HG02623 (cell line): Measurements from ENCODE around the gene KCNJ12.

Source experiments
- ATAC-seq: cut with Tn5 transposase; IDR thresholded peaks from one replicate; pipeline ENCODE4 v1.9.1; 2021; ENCODE audit warnings: moderate library complexity; ENCODE audit not compliant: unreplicated experiment

Gene KCNJ12

DNA sequence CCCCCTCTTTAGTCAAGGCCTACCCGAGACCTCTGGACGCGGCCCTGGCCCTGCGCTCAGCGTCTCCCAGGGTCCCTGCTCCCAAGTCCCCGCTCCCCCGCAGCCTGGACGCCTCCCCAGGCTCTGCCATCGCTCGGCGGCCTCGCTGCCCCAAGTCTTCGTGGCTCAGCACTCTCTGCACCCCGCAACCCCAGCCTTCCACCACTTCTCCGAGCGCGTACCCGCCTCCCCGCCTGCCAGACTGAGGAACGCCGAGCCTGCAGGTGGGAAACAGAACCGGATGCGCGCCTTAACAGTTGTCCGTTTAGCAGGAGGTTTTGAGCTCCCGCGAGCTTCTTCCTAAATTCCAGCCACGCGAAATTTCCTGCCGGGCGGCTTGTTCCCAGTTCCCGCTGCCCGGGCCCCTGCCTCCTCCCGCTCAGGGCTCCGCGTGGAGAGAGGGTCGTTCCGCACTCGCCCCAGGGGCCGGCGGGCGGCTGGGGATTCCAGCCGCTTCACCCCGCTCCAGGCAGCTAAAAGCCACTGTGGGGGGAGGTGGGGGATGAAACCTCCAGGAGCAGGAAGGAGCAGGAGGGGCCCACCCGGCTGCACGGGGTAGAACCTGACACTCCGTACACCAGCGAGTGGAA lies 87.7 kb downstream of the KCNJ12 start:
- no peak for ATAC-seq

DNA sequence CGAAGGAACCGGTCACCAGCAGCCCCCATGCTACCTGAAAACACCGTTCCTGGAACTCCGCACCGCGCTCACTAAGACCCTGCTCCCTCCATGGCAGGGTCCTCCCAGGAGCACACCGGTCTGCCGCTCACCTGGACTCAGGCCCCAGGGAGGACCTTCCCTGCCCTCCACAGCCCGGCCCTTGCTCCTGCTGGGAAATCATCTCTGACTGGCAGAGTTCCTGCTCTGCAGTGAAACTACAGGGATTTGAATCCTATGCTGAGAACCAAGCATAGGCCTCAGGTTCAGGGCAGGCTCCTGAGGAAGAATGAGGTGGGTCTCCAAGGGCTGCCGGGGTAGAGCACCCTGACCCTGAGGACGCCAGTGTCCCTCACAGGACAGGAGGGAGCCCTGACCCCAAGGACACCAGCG lies 88.5 kb downstream of the KCNJ12 start:
- ATAC-seq, result no peak

DNA sequence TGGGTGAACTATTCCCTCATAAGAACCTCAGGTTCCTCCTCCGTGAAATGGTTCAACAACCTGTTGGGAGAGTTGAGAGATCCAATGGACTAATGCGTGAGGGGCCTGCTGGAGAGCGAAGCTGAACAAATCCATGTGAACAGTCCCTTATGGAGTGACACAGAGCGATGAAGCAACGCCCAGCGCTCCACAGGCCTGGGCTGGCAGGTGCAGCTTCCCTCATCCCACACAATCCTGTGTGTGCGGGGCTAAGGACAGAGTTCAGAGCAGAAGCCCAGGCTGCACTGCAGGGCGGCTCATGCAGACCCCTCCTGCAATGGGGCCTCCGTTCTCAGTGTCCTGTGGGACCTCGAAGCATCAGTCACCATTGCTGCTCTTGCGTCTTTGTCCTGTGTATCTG lies 90.4 kb downstream of the KCNJ12 start:
- ATAC-seq, result no peak

DNA sequence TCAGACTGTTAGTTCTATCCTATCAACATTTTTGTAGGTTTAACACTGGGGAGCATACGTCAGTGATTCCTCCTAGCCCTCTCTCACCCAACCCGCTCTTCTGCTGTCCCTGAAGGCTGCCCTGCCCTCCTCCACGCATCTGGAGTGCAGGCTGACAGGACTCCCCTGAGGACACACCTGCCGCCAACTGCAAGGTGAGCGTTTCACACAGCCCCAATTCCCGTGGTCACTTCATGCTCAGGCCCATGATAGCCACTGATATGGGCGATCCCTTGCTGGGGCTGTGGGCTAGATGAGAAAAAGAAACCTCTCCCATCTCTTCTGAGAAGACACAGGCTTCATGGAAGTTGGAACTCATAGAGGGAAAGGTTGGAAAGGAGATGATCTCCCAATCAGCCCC lies 91.0 kb downstream of the KCNJ12 start:
- ATAC-seq, result no peak

DNA sequence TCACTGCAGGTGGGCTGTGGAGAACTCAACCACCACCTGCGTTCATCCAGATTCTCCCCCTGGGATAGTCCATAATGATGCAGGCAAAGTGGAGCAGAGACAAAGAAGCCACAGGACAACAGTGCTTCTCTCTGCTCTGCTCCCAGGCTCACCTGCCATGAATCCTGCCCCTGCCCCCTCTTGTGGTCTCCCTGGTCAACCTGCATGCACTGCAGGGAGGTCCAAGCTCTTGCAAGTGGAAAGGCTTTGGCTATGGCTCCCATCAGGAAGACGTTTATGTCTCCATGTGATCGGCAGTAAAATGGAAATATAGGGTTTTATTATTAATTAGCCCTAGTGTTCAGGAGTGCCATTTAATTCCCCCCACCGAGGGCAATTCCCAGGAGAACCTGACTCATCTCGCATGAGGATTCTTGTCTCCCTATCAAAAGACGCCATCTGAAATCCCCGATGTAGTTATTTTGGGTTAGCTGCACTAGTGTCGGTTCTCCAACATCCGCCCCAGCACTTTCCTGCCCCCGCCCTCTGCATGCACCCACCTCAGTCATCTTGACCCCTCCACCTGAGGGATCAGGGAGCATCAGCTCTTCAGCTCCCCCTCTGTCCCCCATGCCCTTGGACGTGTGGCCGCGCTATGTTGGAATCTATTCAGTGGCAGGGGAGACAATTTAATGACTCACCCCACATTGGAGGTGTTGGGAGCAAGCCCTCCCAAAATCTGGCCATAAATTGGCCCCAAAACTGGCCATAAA lies 91.8 kb downstream of the KCNJ12 start:
- ATAC-seq, result no peak
